ENCODE data around the gene USP34. TPM values are rescaled to one million over a fixed set of nuclear protein-coding genes. Genes with fewer than 3 reads are reported as not detected.

Gene USP34
- total RNA-seq, 5 donors from 2014 or later (not counting 1 experiment from before 2014, with no cell fraction given): 118 to 193 (median 132) TPM

GRCh38 chr2:61180686-61181085, 290.2 kb downstream of the USP34 start:
- Histone ChIP-seq H3K4me1 (ENCODE audit: control insufficient read depth in 1 of 2, extremely low read depth in 1 of 2, insufficient read depth in 2 of 2, low read length in 2 of 2) (peaks cover 14 to 59% of the 10 kb centered on the region in 2 experiments), H3K36me3 (ENCODE audit: control insufficient read depth in 2 of 2, extremely low read depth in 1 of 2, insufficient read depth in 1 of 2, low read length in 1 of 2) (peaks cover 2 to 59% of the 10 kb centered on the region in 2 donors), H3K9me3 (no peaks in the 10 kb centered on the region), H3K27me3 (replicated peaks in 1 of 2; ENCODE audit: control insufficient read depth in 2 of 2, extremely low read depth in 1 of 2, insufficient read depth in 2 of 2, low read length in 1 of 2) (no peaks in the 10 kb centered on the region), H3K4me3 (ENCODE audit: control insufficient read depth in 1 of 2, extremely low read depth in 1 of 2, low read length in 1 of 2) (no peak overlapping the region), H3K27ac (ENCODE audit: low read length) (peak overlapping the region; percentile 19)
- CTCF ChIA-PET: no interaction called here
- no peak for DNase-seq
- POLR2A ChIA-PET: no interaction called here
- Mint-ChIP-seq H3K9me3 (no peaks in the 10 kb centered on the region), H3K36me3 (peaks cover 50% of the 10 kb centered on the region), H3K27ac (peak overlapping the region; percentile 66 to 83), H3K4me3 (peak overlapping the region in 1 of 3 donors; percentile 84), H3K4me1 (peaks cover 69 to 78% (median 77%) of the 10 kb centered on the region in 3 donors), H3K27me3 (no peaks in the 10 kb centered on the region)
- ATAC-seq (replicated peaks in 1 of 4): no peak
- WGBS (ENCODE audit: insufficient coverage): 100% methylated on average over 3 of the region's 6 CpGs

GRCh38 chr2:61179701-61180639, 290.9 kb downstream of the USP34 start:
- peaks cover 2 to 51% of the 10 kb centered on the region in 2 donors for H3K36me3 ChIP-seq (ENCODE audit: control insufficient read depth in 2 of 2, extremely low read depth in 1 of 2, insufficient read depth in 1 of 2, low read length in 1 of 2)
- H3K4me3 Mint-ChIP-seq: peak overlapping the region; percentile 84 to 90 (median 86)
- H3K27ac Mint-ChIP-seq: peak overlapping the region; percentile 81 to 83
- H3K9me3 Mint-ChIP-seq: no peaks in the 10 kb centered on the region
- no peaks in the 10 kb centered on the region for H3K9me3 ChIP-seq
- ChIA-PET CTCF (no interaction called here), POLR2A (no interaction called here)
- peaks cover 14 to 57% of the 10 kb centered on the region in 2 experiments for H3K4me1 ChIP-seq (ENCODE audit: control insufficient read depth in 1 of 2, extremely low read depth in 1 of 2, insufficient read depth in 2 of 2, low read length in 2 of 2)
- peaks cover 43% of the 10 kb centered on the region for H3K36me3 Mint-ChIP-seq
- no peaks in the 10 kb centered on the region for H3K27me3 ChIP-seq (replicated peaks in 1 of 2; ENCODE audit: control insufficient read depth in 2 of 2, extremely low read depth in 1 of 2, insufficient read depth in 2 of 2, low read length in 1 of 2)
- 93% methylated on average over 10 of the region's 14 CpGs for WGBS (ENCODE audit: insufficient coverage)
- ATAC-seq (replicated peaks in 1 of 4) (no peak), DNase-seq (no peak)
- no peaks in the 10 kb centered on the region for H3K27me3 Mint-ChIP-seq
- H3K27ac ChIP-seq (ENCODE audit: low read length): no peak overlapping the region
- peaks cover 62 to 78% (median 72%) of the 10 kb centered on the region in 3 donors for H3K4me1 Mint-ChIP-seq
- no peak overlapping the region for H3K4me3 ChIP-seq (ENCODE audit: control insufficient read depth in 1 of 2, extremely low read depth in 1 of 2, low read length in 1 of 2)

GRCh38 chr2:61178603-61179545, 292.0 kb downstream of the USP34 start:
- no peaks in the 10 kb centered on the region for H3K27me3 ChIP-seq (replicated peaks in 1 of 2; ENCODE audit: control insufficient read depth in 2 of 2, extremely low read depth in 1 of 2, insufficient read depth in 2 of 2, low read length in 1 of 2)
- ChIA-PET CTCF (interaction anchor here (0.5 to 1.0 kb wide), 3 partner anchors 17 to 328 kb away, joined by 3 to 4 read pairs (median 3); no protein-coding TSS in a partner anchor), POLR2A (interaction anchor here in 1 of 2 donors (0.6 to 1.4 kb wide), 5 partner anchors 9 to 360 kb away, joined by 3 to 8 read pairs (median 3); partner anchors contain the start of gene XPO1)
- H3K36me3 ChIP-seq (ENCODE audit: control insufficient read depth in 2 of 2, extremely low read depth in 1 of 2, insufficient read depth in 1 of 2, low read length in 1 of 2): peaks cover 2 to 40% of the 10 kb centered on the region in 2 donors
- peak overlapping the region; percentile 85 for H3K27ac ChIP-seq (ENCODE audit: low read length)
- no peak for ATAC-seq (replicated peaks in 1 of 4)
- Mint-ChIP-seq H3K9me3 (no peaks in the 10 kb centered on the region), H3K4me3 (peak overlapping the region; percentile 84 to 90 (median 86)), H3K27me3 (no peaks in the 10 kb centered on the region), H3K4me1 (peaks cover 57 to 73% (median 65%) of the 10 kb centered on the region in 3 donors), H3K27ac (peak overlapping the region; percentile 83 to 96), H3K36me3 (peaks cover 36% of the 10 kb centered on the region)
- peak overlapping the region; percentile 60 to 74 for H3K4me3 ChIP-seq (ENCODE audit: control insufficient read depth in 1 of 2, extremely low read depth in 1 of 2, low read length in 1 of 2)
- no peaks in the 10 kb centered on the region for H3K9me3 ChIP-seq
- DNase-seq: peak in 1 of 35 experiments; percentile 39
- 86% methylated on average over 19 of the region's 22 CpGs for WGBS (ENCODE audit: insufficient coverage)
- peaks cover 14 to 57% of the 10 kb centered on the region in 2 experiments for H3K4me1 ChIP-seq (ENCODE audit: control insufficient read depth in 1 of 2, extremely low read depth in 1 of 2, insufficient read depth in 2 of 2, low read length in 2 of 2)

- Histone ChIP-seq H3K27me3 (replicated peaks in 1 of 2; ENCODE audit: control insufficient read depth in 2 of 2, extremely low read depth in 1 of 2, insufficient read depth in 2 of 2, low read length in 1 of 2) (no peaks in the 10 kb centered on the region), H3K4me3 (ENCODE audit: control insufficient read depth in 1 of 2, extremely low read depth in 1 of 2, low read length in 1 of 2) (peak overlapping the region; percentile 60 to 74), H3K9me3 (no peaks in the 10 kb centered on the region), H3K27ac (ENCODE audit: low read length) (peak overlapping the region; percentile 85), H3K36me3 (ENCODE audit: control insufficient read depth in 2 of 2, extremely low read depth in 1 of 2, insufficient read depth in 1 of 2, low read length in 1 of 2) (peaks cover 2 to 31% of the 10 kb centered on the region in 2 donors), H3K4me1 (ENCODE audit: control insufficient read depth in 1 of 2, extremely low read depth in 1 of 2, insufficient read depth in 2 of 2, low read length in 2 of 2) (peaks cover 14 to 57% of the 10 kb centered on the region in 2 experiments)
- H3K36me3 Mint-ChIP-seq: peaks cover 26% of the 10 kb centered on the region
- ATAC-seq (replicated peaks in 1 of 4) (peak; percentile 23 to 41 (median 35)), DNase-seq (peak in 32 of 35 experiments; percentile 6 to 59 (median 28))
- ChIA-PET POLR2A (interaction anchor here in 1 of 2 donors (0.6 to 1.4 kb wide), 8 partner anchors 10 to 361 kb away, joined by 3 to 9 read pairs (median 4); partner anchors contain the start of genes REL and XPO1), CTCF (interaction anchor here (0.5 to 1.3 kb wide), 9 partner anchors 18 to 704 kb away, joined by 3 to 6 read pairs (median 4); no protein-coding TSS in a partner anchor)
- H3K27ac Mint-ChIP-seq: peak overlapping the region; percentile 96
- no peaks in the 10 kb centered on the region for H3K27me3 Mint-ChIP-seq
- peaks cover 55 to 63% (median 57%) of the 10 kb centered on the region in 3 donors for H3K4me1 Mint-ChIP-seq
- no peaks in the 10 kb centered on the region for H3K9me3 Mint-ChIP-seq
- H3K4me3 Mint-ChIP-seq: peak overlapping the region; percentile 84 to 90 (median 86)
- 12% methylated on average over 29 of the region's 45 CpGs for WGBS (ENCODE audit: insufficient coverage)
Measured at GRCh38 chr2:61177727-61178549, 292.9 kb downstream of the USP34 start.

- ATAC-seq (replicated peaks in 1 of 4): peak; percentile 86 to 91 (median 90)
- peak; percentile 82 to 96 (median 89) for DNase-seq
- under 1% methylated on average over 103 of the region's 111 CpGs for WGBS (ENCODE audit: insufficient coverage)
- peak overlapping the region; percentile 91 for H3K27ac ChIP-seq (ENCODE audit: low read length)
- Mint-ChIP-seq H3K4me1 (peaks cover 49 to 57% (median 50%) of the 10 kb centered on the region in 3 donors), H3K27me3 (no peaks in the 10 kb centered on the region), H3K36me3 (peaks cover 21% of the 10 kb centered on the region), H3K9me3 (no peaks in the 10 kb centered on the region), H3K4me3 (peak overlapping the region; percentile 84 to 90 (median 87)), H3K27ac (peak overlapping the region; percentile 90 to 97)
- no peaks in the 10 kb centered on the region for H3K27me3 ChIP-seq (replicated peaks in 1 of 2; ENCODE audit: control insufficient read depth in 2 of 2, extremely low read depth in 1 of 2, insufficient read depth in 2 of 2, low read length in 1 of 2)
- H3K9me3 ChIP-seq: no peaks in the 10 kb centered on the region
- peaks cover 14 to 51% of the 10 kb centered on the region in 2 experiments for H3K4me1 ChIP-seq (ENCODE audit: control insufficient read depth in 1 of 2, extremely low read depth in 1 of 2, insufficient read depth in 2 of 2, low read length in 2 of 2)
- POLR2A ChIA-PET: interaction anchor here in 1 of 2 donors (0.6 to 1.4 kb wide), 6 partner anchors 15 to 1075 kb away, joined by 3 to 5 read pairs (median 4); partner anchors contain the start of genes PUS10, REL and XPO1
- H3K4me3 ChIP-seq (ENCODE audit: control insufficient read depth in 1 of 2, extremely low read depth in 1 of 2, low read length in 1 of 2): peak overlapping the region; percentile 95 to 96
- peaks cover 2 to 24% of the 10 kb centered on the region in 2 donors for H3K36me3 ChIP-seq (ENCODE audit: control insufficient read depth in 2 of 2, extremely low read depth in 1 of 2, insufficient read depth in 1 of 2, low read length in 1 of 2)
- CTCF ChIA-PET: interaction anchor here (0.6 to 1.3 kb wide), 4 partner anchors 32 to 705 kb away, joined by 3 to 4 read pairs (median 4); no protein-coding TSS in a partner anchor
Measured at GRCh38 chr2:61176755-61177726, 293.8 kb downstream of the USP34 start.

Measured in T-cell (primary cell).